AG09309 (cell line): ENCODE results near the gene CACNA1S.

Source experiments
- DNase-seq: peaks from one replicate; pipeline ENCODE4 v3.0.0-alpha.2; 2010; ENCODE audit warnings: low read depth
- H3K4me3 ChIP-seq: 2 replicates; pipeline ENCODE4 v1.5.1; 2011; ENCODE audit warnings: mild to moderate bottlenecking, low read depth, low read length, moderate library complexity; ENCODE audit not compliant: control insufficient read depth
- TF ChIP-seq, protein P1 (sequence below): IDR thresholded peaks from 2 replicates; pipeline ENCODE4 v1.5.1; 2011; ENCODE audit warnings: mild to moderate bottlenecking, low read depth, low read length, inconsistent platforms; ENCODE audit not compliant: insufficient read depth, control insufficient read depth; ENCODE audit errors: missing control alignments

The CACNA1S gene

DNA sequence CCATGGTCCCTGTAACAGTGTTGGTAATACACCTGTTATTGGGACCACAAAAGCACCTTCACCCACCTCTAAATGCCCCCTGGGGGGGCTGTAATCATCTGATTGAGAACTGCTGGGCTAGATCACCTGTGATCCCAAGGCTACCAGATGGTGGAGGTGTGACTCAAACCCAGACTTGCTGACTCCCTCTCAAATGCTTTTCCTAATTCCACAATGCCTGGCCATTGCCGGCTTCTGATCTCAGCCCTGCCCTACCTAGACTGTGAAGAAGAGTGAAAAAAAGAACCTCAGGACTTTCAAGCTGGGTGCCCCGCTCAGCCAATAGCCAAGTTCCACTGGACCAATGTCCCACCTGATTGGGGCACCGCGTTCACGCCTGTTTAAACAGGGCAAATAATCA is 32.5 kb upstream of the CACNA1S start:
- no peak for DNase-seq
- TF ChIP-seq, protein P1, sequence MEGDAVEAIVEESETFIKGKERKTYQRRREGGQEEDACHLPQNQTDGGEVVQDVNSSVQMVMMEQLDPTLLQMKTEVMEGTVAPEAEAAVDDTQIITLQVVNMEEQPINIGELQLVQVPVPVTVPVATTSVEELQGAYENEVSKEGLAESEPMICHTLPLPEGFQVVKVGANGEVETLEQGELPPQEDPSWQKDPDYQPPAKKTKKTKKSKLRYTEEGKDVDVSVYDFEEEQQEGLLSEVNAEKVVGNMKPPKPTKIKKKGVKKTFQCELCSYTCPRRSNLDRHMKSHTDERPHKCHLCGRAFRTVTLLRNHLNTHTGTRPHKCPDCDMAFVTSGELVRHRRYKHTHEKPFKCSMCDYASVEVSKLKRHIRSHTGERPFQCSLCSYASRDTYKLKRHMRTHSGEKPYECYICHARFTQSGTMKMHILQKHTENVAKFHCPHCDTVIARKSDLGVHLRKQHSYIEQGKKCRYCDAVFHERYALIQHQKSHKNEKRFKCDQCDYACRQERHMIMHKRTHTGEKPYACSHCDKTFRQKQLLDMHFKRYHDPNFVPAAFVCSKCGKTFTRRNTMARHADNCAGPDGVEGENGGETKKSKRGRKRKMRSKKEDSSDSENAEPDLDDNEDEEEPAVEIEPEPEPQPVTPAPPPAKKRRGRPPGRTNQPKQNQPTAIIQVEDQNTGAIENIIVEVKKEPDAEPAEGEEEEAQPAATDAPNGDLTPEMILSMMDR: no peak
- no peak overlapping the region for H3K4me3 ChIP-seq

DNA sequence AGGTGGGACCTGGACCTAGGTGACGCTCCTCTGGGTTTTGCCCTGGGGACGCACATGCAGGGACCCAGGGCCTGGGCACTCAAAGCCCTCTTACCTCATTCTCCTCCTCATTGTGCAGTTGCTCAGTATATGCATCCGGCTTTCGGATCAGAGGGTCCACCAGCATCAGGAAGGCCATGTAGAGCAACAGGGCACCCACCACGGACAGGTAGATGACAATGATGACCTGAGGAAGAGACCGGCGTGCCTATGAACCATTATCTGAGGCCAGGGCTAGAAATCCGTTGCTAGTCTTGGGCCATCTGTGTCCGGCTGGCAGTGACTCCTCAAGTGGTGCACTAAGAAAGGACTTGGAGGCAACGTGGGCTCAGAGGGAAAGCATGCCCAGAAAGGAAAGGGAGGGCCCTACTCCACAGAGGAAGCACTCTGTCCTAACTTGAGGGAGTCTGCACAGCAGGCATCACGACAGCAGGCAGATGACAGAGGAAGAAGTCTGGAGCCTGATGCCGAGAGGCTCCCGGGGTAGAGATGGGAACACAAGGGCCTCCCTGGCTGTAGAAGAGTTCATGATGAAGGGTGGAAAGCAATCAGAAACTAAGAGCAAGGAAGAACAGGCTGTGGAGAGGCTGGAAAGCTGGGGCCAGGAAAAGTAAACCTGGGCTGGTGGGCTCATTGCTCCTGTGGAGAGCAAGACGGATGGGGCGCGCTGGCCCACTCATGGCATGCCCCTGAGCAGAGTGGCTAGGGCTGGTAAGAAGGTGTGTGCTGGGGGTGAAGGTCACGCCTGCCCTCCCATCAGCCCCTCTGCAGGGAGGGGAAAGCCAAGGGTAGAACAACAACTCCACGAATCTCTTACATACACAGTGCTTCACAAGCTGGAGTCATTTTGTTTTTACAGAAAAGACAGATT is 31.8 kb upstream of the CACNA1S start:
- H3K4me3 ChIP-seq: no peak overlapping the region
- no peak for DNase-seq
- TF ChIP-seq, protein P1: no peak

DNA sequence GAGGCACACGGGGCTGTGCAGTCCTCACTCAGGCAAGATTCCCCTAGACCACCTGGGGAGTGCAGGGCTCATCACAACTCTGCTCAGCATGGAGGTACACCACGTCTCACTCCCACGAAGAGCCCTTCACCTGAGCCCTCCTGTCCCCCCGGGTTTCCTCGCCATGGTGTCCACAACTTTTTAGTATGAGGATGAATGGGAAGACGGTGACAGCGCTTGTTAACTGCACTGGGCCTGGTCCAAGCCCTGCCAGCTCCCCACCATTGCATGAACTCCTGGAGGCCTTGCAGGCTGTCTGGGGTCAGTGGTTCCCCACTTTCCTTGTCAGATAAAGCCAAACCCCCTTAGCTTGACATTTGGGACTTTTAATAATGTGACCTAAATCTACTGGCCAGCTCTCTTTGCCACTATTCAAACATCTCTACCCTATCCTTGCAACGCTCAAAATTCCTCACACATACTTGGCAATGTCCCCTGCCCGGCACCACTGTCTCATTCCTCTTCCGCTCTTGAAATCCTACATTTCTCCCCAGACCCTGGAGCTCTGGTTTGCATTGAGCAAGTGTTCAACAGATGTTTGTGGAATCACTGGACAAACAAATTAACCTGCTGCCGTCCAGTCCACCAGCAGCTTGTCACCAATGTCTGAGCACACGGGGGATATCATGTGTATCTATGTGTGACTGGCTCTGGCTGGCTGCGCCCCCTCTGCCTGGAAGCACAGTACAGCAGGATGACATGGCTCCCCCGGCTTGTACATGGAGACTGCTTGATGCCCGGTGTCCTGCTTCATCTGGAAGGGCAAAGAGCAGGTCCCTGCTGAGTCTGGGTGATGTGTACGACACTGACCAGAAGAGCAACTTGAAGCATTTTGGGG is 30.9 kb upstream of the CACNA1S start:
- no peak for DNase-seq
- TF ChIP-seq, protein P1: no peak
- H3K4me3 ChIP-seq: no peak overlapping the region

DNA sequence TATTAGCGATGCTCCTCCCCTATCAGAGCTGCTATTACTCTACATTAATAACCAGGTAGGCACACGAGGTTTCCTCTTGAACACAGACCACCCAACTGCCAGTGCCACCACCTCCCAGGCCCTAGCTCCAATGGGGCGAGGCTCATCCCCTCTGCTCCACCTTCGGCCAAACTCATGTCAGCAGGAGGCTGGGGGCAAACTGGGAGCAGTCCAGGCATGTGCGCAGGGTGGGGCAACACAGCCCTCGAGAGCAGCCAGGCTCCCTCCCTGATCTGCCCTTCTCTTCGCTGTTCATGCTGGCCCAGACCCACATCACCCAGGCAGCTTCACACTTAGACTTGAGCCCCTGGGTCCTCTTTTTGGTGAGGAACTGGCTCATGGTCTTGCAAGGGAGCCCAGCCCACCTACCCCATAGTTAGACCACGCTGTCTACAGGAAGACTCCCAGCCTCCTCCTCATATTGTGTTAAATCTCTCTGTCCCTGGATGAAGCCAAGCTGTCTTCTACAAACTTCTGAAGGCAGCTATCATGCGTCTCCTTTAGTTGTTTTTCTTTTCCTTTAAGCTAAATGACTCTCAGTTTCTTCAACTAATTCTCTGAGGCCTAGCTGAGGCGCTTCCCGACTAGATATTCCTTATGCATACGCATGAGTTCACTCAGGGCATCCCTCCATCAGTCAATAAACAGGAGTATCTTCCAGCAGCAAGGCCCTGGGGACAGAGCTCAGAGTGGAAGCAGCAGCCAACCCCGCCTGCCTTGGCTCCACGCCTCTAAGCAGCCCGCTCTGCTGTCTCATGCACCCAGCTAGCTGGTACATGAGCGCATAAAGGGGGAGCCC is 30.0 kb upstream of the CACNA1S start:
- no peak overlapping the region for H3K4me3 ChIP-seq
- DNase-seq: no peak
- TF ChIP-seq, protein P1: no peak

GRCh38 chr1:201141418-201141817 is 29.2 kb upstream of the CACNA1S start:
- TF ChIP-seq, protein P1: no peak
- no peak overlapping the region for H3K4me3 ChIP-seq
- DNase-seq: no peak

DNA sequence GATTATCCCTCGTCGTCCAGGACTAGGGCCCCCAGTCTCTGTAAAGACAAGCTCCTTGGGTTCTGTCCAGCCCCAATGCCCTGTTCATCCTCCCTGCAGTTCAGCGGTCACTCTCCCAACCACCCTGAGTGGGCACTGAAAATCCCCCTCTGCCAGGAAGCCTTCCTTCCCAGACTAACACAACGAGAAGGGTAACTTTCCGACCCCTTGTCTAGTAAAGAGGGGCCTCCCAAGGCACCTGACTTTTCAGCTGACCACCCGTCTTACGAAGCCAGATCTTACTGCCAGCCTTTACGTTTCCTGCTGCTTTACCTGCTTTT is 28.7 kb upstream of the CACNA1S start:
- no peak for DNase-seq
- no peak overlapping the region for H3K4me3 ChIP-seq
- TF ChIP-seq, protein P1: no peak
